GM21390 (cell line): ENCODE measurements around the gene LSM4.

ENCODE experiments used
- ATAC-seq: cut with Tn5 transposase; IDR thresholded peaks from one replicate; pipeline ENCODE4 v1.9.1; 2021; ENCODE audit not compliant: unreplicated experiment

LSM4 gene

GRCh38 chr19:18292810-18293641 lies 29.9 kb downstream of the LSM4 start:
- ATAC-seq, result no peak

- ATAC-seq, result no peak
Measured at GRCh38 chr19:18292462-18292809, 30.4 kb downstream of the LSM4 start.

GRCh38 chr19:18291590-18292461 lies 31.1 kb downstream of the LSM4 start:
- peak; percentile 42 for ATAC-seq

GRCh38 chr19:18291019-18291524 lies 31.8 kb downstream of the LSM4 start:
- no peak for ATAC-seq

GRCh38 chr19:18290302-18291018 lies 32.4 kb downstream of the LSM4 start:
- no peak for ATAC-seq

GRCh38 chr19:18289471-18290301 lies 33.2 kb downstream of the LSM4 start:
- ATAC-seq, result no peak

GRCh38 chr19:18287836-18288772 lies 34.8 kb downstream of the LSM4 start:
- no peak for ATAC-seq

- no peak for ATAC-seq
Measured at GRCh38 chr19:18286973-18287635, 35.8 kb downstream of the LSM4 start.

- ATAC-seq, result no peak
Measured at GRCh38 chr19:18284712-18285360, 38.0 kb downstream of the LSM4 start.

GRCh38 chr19:18283338-18283737 lies 39.5 kb downstream of the LSM4 start:
- ATAC-seq, result no peak

GRCh38 chr19:18282788-18283141 lies 40.1 kb downstream of the LSM4 start:
- ATAC-seq, result no peak

- ATAC-seq, result peak; percentile 31
Measured at GRCh38 chr19:18282021-18282787, 40.7 kb downstream of the LSM4 start.

GRCh38 chr19:18281082-18282020 lies 41.5 kb downstream of the LSM4 start, which contains the start of gene JUND:
TSS of gene JUND (minus strand) at chr19:18281622. CDS start at chr19:18281484, 138 bp downstream.
- ATAC-seq, result peak; percentile 58

GRCh38 chr19:18280247-18281081 lies 42.4 kb downstream of the LSM4 start:
- ATAC-seq, result peak; percentile 7

GRCh38 chr19:18279516-18280246 lies 43.2 kb downstream of the LSM4 start:
- ATAC-seq, result no peak
